Measurements from ENCODE around the gene AMPD2.

AMPD2 gene

GRCh38 chr1:109617291-109617801, 2.3 kb upstream of the AMPD2 start:
- DNase-seq (ENCODE audit: low spot score) = no peak

DNA sequence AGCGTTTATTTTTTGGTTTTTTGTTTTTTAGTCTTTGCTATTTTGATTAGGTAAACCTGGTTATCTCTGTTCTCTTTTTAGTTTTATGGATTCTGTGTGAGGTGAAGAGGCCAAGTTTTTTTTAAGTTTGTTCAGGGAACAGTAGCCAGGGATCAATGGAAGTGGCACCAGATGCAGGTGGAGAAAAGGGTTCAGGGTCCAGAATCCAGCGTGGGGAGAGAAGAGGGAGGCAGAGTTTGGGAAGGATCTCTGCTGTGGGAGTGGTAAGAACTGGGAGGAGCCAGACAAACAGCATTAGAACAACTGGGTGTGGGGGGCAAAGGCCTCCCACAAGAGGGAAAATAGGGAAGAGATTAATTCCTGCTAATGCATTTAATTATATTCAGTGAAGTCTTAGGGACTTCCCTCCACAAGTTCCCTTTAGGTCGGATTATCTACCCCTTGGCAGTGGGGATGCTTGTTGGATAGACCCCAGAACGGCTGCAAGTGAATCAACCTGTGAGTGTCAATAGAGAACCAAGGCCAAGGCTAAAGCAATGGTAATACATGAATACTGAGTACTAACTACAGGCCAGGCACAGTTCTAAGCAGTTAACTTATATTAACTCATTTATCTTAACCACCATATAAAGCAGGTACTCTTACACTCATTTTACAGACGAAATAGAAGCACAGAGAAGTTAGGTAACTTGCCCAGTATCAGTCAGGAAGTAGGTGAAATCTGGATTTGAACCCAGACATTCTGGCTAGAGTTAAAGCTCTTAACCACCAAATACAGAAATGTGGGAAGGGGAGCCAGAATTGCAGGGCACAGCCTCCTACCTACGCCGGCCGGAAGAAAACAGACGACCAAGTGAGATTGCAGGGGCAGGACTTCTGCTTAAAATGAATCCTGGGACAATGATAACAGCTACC, 719 bp upstream of the AMPD2 start:
- peak; percentile 63 for DNase-seq (ENCODE audit: low spot score)

DNA sequence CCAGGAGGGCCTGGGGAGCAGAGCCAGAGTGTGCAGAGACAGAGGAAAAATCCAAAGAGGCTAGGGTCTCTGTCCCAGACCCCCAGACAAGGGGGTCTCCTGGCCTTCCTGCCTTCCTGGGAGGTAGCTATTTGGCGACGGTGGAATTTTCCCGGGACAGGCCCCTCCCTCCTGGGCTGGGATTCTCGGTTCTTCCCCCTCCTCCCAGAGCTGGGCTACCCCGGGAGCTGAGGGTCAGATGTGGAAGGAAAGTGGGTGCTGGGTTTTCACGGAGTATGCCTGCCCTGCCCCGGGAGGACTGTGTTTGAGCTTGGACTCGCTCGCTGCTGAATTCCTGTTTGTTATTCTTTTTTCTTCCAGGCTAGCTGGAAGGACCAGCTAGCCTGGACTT, 759 bp downstream of the AMPD2 start:
- DNase-seq (ENCODE audit: low spot score) = peak; percentile 73

GRCh38 chr1:109620841-109621286, 1.2 kb downstream of the AMPD2 start:
- DNase-seq (ENCODE audit: low spot score) = peak; percentile 95

GRCh38 chr1:109621379-109622136, 1.9 kb downstream of the AMPD2 start:
- DNase-seq (ENCODE audit: low spot score) = no peak

- DNase-seq (ENCODE audit: low spot score) = no peak
Observed at GRCh38 chr1:109622137-109622892, 2.7 kb downstream of the AMPD2 start.

- no peak for DNase-seq (ENCODE audit: low spot score)
Observed at GRCh38 chr1:109622895-109623294, 3.3 kb downstream of the AMPD2 start.

DNA sequence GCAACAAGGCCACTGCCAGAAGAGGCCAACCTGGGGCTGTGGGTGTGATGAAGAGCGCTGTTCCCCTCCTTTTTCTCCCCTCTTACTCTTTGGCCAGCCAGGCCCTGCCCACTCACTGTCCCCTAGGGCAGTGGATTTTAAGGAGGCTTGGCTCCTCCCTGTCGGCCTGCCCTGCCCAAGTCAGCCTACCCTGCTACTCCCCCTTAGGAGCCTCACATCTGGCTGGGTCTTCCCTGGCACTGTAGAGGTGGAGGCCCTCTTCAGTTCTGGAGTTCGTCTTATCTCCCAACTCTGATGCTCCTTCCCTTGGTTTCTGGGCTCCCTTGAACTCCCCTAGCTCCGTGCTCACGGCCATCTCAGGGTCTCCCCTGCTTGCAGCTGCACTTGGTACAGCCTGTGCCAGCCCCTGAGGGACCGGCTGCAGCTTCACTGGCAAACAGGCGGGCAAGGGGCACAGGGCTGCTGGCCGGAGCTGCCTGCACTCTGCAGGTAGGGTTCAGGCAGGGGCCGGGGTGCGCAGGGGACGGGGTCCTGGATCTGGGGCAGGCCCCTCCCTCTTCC, 4.0 kb downstream of the AMPD2 start:
- DNase-seq (ENCODE audit: low spot score) = no peak

DNA sequence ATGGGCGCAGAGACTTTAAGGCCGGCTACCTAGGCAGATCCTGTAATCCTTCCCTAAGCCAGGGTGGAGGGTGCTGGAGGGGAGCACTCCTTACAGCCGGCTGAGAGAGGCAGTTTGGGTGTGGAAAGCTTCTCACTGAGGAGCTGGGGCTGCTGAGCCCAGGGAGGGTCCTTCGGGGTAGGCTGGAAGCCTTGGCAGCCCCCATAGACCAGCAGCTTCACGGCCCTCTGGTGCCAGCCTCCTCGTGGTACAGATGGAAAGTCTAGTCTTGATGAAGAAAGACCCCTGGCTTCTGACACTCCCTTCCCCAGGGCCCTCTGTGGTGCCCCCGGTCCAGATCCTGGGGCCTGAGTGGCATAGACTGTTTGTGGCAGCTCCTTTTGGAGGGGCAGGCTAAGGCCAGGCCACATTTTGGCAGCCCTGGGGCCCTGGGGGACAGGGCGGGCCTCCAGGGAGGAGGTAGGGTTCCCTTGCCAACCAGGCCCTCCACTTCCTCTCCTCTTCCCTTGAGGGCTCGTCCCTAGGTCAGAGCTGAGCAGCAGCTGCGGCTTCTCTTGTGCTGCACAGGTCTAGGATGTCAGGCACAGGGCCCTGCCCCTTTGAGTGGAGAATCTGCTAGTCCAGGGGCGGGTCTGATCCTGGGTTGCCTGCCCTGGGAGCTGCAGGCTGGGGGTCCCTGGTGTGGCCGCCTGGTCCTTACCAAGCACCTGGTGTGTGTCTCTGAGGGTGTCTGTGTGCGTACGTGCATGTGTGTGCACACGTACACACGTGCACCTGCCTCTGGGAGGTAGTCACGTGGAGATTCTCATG, 4.8 kb downstream of the AMPD2 start:
- DNase-seq (ENCODE audit: low spot score) = no peak

GRCh38 chr1:109625176-109625575, 5.5 kb downstream of the AMPD2 start:
- DNase-seq (ENCODE audit: low spot score) = no peak

- DNase-seq (ENCODE audit: low spot score) = no peak
Observed at GRCh38 chr1:109625601-109626560, 6.2 kb downstream of the AMPD2 start.

DNA sequence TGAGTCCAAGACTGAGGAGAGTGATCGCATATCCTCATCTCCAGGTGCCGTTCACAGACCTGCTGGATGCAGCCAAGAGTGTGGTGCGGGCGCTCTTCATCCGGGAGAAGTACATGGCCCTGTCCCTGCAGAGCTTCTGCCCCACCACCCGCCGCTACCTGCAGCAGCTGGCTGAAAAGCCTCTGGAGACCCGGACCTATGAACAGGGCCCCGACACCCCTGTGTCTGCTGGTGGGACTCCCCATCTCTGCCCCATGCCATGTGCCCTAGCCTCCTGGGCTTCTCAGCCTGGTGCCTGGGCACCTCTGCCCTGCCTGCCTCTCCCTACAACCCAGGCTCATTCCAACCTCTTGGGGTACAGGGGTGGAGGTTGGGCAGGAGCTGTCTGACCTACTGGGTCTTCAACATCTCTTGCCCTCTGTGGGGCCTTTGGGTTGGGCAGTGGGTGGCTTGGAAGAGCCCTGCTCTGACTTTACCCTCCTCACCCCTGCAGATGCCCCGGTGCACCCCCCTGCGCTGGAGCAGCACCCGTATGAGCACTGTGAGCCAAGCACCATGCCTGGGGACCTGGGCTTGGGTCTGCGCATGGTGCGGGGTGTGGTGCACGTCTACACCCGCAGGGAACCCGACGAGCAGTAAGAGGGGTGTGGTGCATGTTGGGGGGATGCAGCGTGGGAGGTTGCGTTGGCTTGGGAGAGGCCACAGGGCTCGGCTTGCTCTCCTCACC, 7.2 kb downstream of the AMPD2 start:
- no peak for DNase-seq (ENCODE audit: low spot score)

GRCh38 chr1:109627692-109628399, 8.2 kb downstream of the AMPD2 start:
- no peak for DNase-seq (ENCODE audit: low spot score)

- DNase-seq (ENCODE audit: low spot score) = no peak
Observed at GRCh38 chr1:109628540-109629321, 9.1 kb downstream of the AMPD2 start.

DNA sequence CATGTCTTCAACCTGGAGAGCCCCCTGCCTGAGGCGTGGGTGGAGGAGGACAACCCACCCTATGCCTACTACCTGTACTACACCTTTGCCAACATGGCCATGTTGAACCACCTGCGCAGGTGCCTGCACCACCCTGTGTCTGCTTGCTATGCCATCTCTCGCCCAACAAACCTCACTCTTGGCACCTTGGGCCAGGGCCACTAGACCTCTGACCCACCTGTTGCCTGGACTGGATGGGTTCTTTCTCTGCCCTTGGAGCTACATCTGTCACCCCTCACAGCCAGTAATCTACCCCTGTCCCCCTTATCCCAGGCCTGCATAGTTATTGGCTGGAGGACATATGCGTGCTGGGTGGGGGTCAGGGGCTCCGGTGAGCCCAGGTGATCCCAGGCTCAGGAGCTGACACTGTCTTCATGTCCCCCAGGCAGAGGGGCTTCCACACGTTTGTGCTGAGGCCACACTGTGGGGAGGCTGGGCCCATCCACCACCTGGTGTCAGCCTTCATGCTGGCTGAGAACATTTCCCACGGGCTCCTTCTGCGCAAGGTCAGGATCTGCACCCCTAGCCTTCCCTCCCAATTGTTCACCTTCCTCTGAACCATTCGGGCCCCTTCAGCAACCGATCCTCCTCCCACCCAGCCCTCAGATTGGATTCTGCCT, 9.9 kb downstream of the AMPD2 start:
- no peak for DNase-seq (ENCODE audit: low spot score)

DNA sequence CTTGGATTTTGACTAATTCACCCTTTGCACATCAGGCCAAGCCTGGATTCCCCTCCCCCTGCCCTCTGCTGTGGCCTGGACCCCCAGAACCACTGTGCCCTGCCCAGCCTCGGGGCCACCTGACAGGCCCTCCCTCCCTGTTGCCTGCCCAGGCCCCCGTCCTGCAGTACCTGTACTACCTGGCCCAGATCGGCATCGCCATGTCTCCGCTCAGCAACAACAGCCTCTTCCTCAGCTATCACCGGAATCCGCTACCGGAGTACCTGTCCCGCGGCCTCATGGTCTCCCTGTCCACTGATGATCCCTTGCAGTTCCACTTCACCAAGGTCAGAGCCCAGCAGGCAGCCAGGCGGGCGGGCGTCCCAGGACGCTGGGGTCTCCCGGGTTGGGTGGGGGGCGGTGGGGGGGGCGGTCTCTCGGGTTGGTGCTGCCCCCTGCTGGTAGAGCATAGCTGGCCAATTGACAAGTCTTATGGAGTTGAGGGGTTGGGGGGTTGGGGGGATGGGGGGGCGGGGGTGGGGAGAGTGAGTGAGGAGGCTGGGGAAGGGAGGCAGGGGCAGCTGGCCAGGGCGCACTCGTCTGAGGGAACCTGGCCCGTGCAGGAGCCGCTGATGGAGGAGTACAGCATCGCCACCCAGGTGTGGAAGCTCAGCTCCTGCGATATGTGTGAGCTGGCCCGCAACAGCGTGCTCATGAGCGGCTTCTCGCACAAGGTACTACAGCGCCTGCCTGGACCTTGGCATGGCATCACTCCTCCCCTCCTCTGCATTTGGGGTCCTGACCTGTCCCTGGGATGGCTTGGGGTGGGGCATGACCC, 10.7 kb downstream of the AMPD2 start:
- DNase-seq (ENCODE audit: low spot score) = peak; percentile 50
